Measurements from ENCODE around the gene GAB2.
"Not testable (repeated sequence)": the region's sequence is repeated elsewhere in the genome, so short reads cannot be mapped to it uniquely, and the experiment has no call there.

GRCh38 chr11:78294100-78294499 lies 123.5 kb downstream of the GAB2 start:
- TF ChIP-seq EZH2 (IDR thresholded peaks at IDR 0.05); POLR2AphosphoS5 (IDR thresholded peaks at IDR 0.05; ENCODE audit: borderline replicate concordance, low read depth, low read length); FOXP2 (optimal IDR thresholded peaks at IDR 0.05; ENCODE audit: control extremely low read depth, extremely low read length, insufficient read depth): not testable (repeated sequence)

Measured in SK-N-MC (cell line).